ENCODE results near the gene ARHGAP15.
A peak's percentile ranks its signal among the peaks of the same experiment; 100 is the strongest.

The ARHGAP15 gene

DNA sequence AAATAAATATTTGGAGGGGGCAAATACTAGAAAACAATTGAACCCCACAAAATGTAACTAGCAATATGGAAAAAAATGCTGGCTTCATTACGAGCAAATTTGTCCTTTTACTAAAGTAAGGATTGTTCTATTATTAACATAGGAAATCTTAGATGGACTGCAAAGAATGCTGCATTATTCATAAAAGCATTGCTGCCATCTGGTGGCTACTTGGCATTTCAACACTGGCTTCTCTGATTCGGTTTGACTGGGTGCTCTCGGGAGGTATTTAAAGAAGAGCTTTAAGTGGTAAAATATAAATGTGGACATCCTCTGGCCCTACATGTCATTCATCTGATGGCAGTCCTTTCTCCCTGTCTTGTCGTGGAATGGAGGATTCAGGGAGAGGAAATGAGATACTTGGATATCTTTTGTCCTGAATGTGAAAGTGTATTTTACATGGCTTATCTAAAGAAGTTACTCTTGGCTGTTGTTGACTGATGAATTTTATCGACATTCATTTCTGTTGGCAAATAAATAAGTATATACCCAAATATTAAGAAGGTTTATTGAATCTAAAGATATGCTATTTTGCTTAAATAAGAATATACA lies 130.2 kb downstream of the ARHGAP15 start:
- H3K27ac ChIP-seq, result no peak overlapping the region
- no peak overlapping the region for H3K4me2 ChIP-seq
- H3K27me3 ChIP-seq (ENCODE audit: insufficient read depth, low read depth), result no peaks in the 10 kb centered on the region
- no peak overlapping the region for H2AFZ ChIP-seq (ENCODE audit: low read depth)
- TF ChIP-seq, protein P1, sequence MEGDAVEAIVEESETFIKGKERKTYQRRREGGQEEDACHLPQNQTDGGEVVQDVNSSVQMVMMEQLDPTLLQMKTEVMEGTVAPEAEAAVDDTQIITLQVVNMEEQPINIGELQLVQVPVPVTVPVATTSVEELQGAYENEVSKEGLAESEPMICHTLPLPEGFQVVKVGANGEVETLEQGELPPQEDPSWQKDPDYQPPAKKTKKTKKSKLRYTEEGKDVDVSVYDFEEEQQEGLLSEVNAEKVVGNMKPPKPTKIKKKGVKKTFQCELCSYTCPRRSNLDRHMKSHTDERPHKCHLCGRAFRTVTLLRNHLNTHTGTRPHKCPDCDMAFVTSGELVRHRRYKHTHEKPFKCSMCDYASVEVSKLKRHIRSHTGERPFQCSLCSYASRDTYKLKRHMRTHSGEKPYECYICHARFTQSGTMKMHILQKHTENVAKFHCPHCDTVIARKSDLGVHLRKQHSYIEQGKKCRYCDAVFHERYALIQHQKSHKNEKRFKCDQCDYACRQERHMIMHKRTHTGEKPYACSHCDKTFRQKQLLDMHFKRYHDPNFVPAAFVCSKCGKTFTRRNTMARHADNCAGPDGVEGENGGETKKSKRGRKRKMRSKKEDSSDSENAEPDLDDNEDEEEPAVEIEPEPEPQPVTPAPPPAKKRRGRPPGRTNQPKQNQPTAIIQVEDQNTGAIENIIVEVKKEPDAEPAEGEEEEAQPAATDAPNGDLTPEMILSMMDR (conservative IDR thresholded peaks at IDR 0.05; ENCODE audit: low read depth, low read length), result peak; percentile 65
- H3K9ac ChIP-seq, result no peak overlapping the region
- no peaks in the 10 kb centered on the region for H3K4me1 ChIP-seq (ENCODE audit: low read depth, poor library complexity, severe bottlenecking)
- no peaks in the 10 kb centered on the region for H4K20me1 ChIP-seq (ENCODE audit: insufficient read depth)
- no peak overlapping the region for H3K4me3 ChIP-seq (IDR thresholded peaks at IDR 0.05; ENCODE audit: insufficient read depth, low read depth, low read length)
- no peaks in the 10 kb centered on the region for H3K36me3 ChIP-seq (ENCODE audit: insufficient read depth)
- no peaks in the 10 kb centered on the region for H3K79me2 ChIP-seq (ENCODE audit: insufficient read depth, low read depth)

DNA sequence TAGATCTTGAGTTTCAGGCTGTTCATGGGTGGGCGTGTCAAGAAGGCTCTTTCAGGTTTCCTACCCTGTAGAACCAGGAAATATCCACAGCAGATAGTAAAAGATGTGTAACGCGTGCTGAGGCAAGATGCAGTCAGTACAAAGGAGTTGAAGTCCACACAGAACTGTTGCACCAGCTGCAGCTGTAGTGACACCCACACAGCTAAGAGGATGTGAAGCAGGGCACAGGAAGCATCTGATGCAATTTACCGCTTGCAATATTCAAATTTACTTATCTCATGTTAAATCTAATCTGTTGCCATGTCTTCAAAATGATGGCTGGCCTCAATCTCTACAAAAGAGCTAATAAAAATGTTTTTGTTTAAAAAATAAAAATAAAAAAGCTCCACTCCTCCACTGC lies 132.8 kb downstream of the ARHGAP15 start:
- TF ChIP-seq, protein P1 (conservative IDR thresholded peaks at IDR 0.05; ENCODE audit: low read depth, low read length), result no peak

DNA sequence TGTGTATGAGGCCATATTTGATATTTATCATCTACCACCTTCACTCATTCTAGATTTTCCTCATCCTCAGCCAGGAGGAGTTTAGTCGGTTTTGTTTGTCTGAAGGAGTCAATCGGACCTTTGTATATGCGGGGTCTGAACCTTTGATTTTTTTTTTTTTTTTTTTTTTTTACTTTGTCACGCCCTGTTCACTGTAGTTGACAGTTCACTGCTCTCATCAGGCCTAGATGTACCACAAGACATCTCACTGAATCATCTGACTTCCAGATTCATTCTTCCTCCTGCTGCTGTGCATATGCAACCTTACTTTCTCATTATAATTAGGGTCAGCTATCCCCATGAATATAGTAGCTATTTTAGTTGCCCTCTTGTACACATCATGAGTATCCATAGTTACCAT lies 133.2 kb downstream of the ARHGAP15 start:
- no peaks in the 10 kb centered on the region for H3K27me3 ChIP-seq (ENCODE audit: insufficient read depth, low read depth)
- no peak overlapping the region for H3K4me2 ChIP-seq
- H2AFZ ChIP-seq (ENCODE audit: low read depth), result no peak overlapping the region
- no peak overlapping the region for H3K9ac ChIP-seq
- H3K36me3 ChIP-seq (ENCODE audit: insufficient read depth), result no peaks in the 10 kb centered on the region
- TF ChIP-seq, protein P1 (conservative IDR thresholded peaks at IDR 0.05; ENCODE audit: low read depth, low read length), result no peak
- no peaks in the 10 kb centered on the region for H3K4me1 ChIP-seq (ENCODE audit: low read depth, poor library complexity, severe bottlenecking)
- H4K20me1 ChIP-seq (ENCODE audit: insufficient read depth), result no peaks in the 10 kb centered on the region
- H3K27ac ChIP-seq, result no peak overlapping the region
- no peak overlapping the region for H3K4me3 ChIP-seq (IDR thresholded peaks at IDR 0.05; ENCODE audit: insufficient read depth, low read depth, low read length)
- H3K79me2 ChIP-seq (ENCODE audit: insufficient read depth, low read depth), result no peaks in the 10 kb centered on the region

More for the DNA sequence above, 132.8 kb downstream of the ARHGAP15 start:
- Histone ChIP-seq H3K36me3 (ENCODE audit: insufficient read depth) (no peaks in the 10 kb centered on the region), H3K9ac (no peak overlapping the region), H3K79me2 (ENCODE audit: insufficient read depth, low read depth) (no peaks in the 10 kb centered on the region), H3K4me1 (ENCODE audit: low read depth, poor library complexity, severe bottlenecking) (no peaks in the 10 kb centered on the region), H4K20me1 (ENCODE audit: insufficient read depth) (no peaks in the 10 kb centered on the region), H2AFZ (ENCODE audit: low read depth) (no peak overlapping the region), H3K27me3 (ENCODE audit: insufficient read depth, low read depth) (no peaks in the 10 kb centered on the region), H3K4me2 (no peak overlapping the region), H3K4me3 (IDR thresholded peaks at IDR 0.05; ENCODE audit: insufficient read depth, low read depth, low read length) (no peak overlapping the region), H3K27ac (no peak overlapping the region)

DNA sequence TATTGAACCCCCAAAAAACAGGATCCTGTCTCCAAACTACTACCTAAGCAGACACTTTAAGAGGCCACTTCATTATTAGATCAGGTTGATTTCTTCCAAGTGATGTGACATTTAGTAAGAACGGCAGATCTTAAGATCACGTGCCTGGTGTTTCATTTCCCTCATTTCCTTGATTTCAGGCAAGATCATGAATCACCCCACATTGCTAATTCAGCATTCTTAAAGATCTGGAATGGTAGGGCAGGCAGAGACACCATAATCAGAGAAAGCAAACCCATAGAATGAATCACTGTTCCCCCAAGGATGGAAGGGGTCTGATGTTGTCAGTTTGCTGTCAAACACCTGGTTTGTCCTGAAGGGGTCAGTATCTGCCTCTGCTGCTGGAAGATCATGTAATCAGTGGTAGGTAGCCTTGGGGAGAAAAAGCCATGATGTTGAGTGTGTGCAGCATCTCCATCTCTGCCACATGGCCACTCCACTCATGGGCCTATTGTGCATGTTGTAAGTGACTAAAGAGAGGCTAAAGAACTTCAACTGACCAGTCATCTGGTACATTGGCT lies 133.9 kb downstream of the ARHGAP15 start:
- no peaks in the 10 kb centered on the region for H4K20me1 ChIP-seq (ENCODE audit: insufficient read depth)
- H3K9ac ChIP-seq, result no peak overlapping the region
- no peak overlapping the region for H3K27ac ChIP-seq
- H3K4me3 ChIP-seq (IDR thresholded peaks at IDR 0.05; ENCODE audit: insufficient read depth, low read depth, low read length), result no peak overlapping the region
- H3K4me1 ChIP-seq (ENCODE audit: low read depth, poor library complexity, severe bottlenecking), result no peaks in the 10 kb centered on the region
- TF ChIP-seq, protein P1 (conservative IDR thresholded peaks at IDR 0.05; ENCODE audit: low read depth, low read length), result no peak
- no peak overlapping the region for H3K4me2 ChIP-seq
- no peaks in the 10 kb centered on the region for H3K36me3 ChIP-seq (ENCODE audit: insufficient read depth)
- no peaks in the 10 kb centered on the region for H3K27me3 ChIP-seq (ENCODE audit: insufficient read depth, low read depth)
- H3K79me2 ChIP-seq (ENCODE audit: insufficient read depth, low read depth), result no peaks in the 10 kb centered on the region
- H2AFZ ChIP-seq (ENCODE audit: low read depth), result no peak overlapping the region

All from KMS-11 (cell line).